ENCODE results near the gene SMIM29.

DNA sequence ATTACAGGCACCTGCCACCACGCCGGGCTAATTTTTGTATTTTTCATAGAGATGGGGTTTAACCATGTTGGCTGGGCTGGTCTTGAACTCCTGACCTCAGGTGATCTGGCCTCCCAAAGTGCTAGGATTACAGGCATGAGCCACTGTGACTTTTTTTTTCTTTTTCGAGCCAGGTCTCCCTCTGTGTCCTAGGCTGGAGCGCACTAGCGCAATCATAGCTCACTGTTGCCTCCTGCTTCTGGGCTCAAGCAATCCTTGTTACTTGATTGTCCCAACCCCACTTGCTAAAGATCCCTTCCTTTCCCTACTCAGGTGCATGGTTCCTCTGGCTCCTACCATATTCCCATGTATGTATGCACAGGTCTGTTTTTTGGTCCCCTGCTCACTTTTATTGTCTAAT lies 27.4 kb upstream of the SMIM29 start:
- TF ChIP-seq, protein P1, sequence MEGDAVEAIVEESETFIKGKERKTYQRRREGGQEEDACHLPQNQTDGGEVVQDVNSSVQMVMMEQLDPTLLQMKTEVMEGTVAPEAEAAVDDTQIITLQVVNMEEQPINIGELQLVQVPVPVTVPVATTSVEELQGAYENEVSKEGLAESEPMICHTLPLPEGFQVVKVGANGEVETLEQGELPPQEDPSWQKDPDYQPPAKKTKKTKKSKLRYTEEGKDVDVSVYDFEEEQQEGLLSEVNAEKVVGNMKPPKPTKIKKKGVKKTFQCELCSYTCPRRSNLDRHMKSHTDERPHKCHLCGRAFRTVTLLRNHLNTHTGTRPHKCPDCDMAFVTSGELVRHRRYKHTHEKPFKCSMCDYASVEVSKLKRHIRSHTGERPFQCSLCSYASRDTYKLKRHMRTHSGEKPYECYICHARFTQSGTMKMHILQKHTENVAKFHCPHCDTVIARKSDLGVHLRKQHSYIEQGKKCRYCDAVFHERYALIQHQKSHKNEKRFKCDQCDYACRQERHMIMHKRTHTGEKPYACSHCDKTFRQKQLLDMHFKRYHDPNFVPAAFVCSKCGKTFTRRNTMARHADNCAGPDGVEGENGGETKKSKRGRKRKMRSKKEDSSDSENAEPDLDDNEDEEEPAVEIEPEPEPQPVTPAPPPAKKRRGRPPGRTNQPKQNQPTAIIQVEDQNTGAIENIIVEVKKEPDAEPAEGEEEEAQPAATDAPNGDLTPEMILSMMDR (conservative IDR thresholded peaks at IDR 0.05 in 1 of 2, IDR thresholded peaks at IDR 0.05 in 1 of 2; ENCODE audit: low read depth in 1 of 2, low read length in 2 of 2) = no peak
- no peak for TF ChIP-seq EZH2 (IDR thresholded peaks at IDR 0.05; ENCODE audit: low read length, missing control alignments)

Data from fibroblast of lung (primary cell).